Activated CD8-positive, alpha-beta memory T cell treated with anti-CD3 and anti-CD28 coated beads, Interleukin-2, amount 50 U/mL, for 1 hour (primary cell): ENCODE results near the gene NDUFA9.

ENCODE experiments used
- DNase-seq: peaks from one replicate; pipeline ENCODE4 v3.0.0-alpha.2; 2020; ENCODE audit errors: extremely low read depth

NDUFA9 gene

DNA sequence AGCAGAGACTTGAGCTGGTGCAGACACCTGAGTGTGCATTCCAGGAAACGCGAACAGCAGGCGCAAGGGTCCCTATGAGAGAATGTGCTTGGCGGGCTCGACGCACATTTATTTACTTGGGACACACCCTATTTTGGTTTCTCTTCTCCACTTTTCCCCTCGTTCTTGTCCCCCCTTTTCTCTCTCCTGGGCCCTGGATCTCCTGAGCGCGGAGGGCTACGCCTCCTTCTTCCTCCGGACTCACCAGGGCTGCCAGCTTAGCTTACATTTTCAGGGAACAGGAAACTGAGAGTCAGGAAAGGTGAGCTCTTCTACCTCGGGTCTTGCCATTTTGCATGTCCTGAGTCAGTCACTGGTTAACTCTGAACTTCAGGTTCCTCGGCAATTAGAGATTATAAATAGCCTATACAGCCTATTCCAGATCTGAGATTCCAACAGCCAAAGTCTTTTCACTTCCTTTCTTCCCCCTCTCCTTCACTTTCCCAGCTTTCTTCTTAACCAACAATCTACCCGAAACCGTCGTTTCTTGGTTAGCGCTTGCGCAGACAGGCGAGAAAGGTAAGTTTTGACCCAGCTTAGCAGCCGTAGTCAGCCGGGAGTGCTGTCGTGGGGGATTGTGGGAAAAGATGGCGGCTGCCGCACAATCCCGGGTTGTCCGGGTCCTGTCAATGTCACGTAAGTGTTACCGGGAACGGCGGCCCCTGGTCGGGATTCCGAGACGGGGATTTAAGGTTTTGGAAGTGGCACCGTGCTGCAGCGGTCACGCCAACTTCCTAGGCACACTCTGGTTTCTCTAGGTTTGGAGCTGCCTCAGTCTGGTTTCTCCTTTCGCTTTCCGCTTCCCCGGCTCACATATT lies at the start of gene NDUFA9, which contains the start of gene AKAP3:
Gene NDUFA9 (plus strand): TSS at position 614 of the 857 bp plus-strand sequence. CDS start 13 bp downstream, at position 627.
Gene AKAP3 (minus strand): TSS at position 551 of the 857 bp plus-strand sequence. CDS start 10,855 bp downstream, outside the sequence.
- peak; percentile 41 for DNase-seq

DNA sequence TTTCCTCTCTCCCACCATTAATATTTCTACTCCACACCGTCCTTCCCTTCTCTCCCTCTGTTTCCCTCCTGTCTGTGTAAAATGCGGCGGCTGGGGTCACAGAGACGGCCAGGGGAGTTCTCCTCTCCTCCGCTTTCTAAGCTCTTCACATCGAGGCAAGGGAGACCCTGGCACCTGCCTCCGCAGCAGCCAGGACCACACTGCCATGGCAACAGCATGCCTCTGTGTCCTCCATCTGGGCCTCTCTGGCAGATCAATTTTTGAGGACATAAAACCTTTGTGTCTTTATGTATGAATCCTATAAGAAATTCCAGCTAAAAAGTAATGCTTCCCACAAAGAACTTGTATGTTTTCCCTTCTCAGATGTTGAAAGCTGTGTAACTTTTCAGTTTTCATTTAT lies 45.5 kb upstream of the NDUFA9 start:
- DNase-seq: no peak

DNA sequence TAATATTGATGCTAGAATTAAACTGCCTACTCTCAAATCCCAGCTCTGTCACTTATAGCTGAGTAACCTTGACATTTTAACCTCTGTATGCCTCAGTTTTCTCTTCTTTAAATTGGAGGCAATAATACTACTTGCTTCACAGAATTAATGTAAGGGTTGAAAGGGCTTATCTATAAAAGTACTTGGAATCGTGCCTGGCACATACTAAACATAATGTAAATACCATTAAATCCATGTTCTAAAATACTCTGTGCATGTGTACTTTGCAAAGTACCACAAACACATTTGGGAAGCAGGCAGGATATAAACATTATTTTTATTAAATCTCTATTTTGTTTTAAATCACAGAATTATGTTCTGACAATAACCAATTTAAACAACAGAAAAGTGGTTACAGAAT lies 45.0 kb upstream of the NDUFA9 start:
- no peak for DNase-seq

- peak; percentile 50 for DNase-seq
Measured at GRCh38 chr12:4604684-4605193, 44.2 kb upstream of the NDUFA9 start.

DNA sequence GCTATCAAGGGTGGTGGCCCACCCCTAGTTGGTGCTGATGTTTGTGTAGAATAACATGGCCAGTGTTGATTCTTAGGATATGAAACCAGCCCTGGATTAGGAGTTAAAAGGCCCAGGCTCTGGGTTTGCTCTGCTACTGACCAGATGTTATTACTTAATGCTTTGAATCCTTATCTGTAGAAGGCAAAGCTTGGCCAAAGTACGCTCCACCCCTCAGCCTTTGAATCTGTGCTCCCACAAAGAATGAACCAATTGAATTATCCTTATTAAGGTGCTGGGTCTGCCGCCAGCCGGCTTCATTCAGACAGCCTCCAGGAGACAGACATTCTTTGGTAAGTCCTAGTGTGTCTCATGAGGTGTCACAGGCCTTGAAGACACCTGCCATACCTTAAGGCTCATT lies 41.9 kb upstream of the NDUFA9 start:
- no peak for DNase-seq

GRCh38 chr12:4609071-4609470 lies 39.8 kb upstream of the NDUFA9 start:
- no peak for DNase-seq

DNA sequence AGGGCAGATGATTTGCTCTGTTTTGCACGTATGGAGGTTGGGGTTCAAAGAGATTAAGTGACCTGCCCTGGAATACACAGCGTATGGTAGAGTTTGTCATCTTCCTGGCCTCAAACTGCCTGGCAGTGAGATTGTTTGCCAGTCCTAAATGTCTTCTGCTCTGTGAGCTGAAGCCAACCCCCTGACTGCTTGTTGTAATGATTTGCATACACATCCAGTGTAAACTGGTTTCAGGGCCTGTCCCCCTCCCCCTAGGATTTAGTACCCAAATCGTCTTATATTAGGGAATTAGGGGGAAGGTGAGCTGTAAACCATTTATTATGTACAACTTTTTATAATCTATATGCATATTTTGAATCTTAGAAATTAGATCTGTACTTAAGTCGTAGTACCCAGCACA lies 38.4 kb upstream of the NDUFA9 start:
- DNase-seq: no peak

GRCh38 chr12:4615667-4616066 lies 33.2 kb upstream of the NDUFA9 start:
- no peak for DNase-seq

- DNase-seq: no peak
Measured at GRCh38 chr12:4621511-4621910, 27.4 kb upstream of the NDUFA9 start.

- DNase-seq: no peak
Measured at GRCh38 chr12:4626543-4626942, 22.4 kb upstream of the NDUFA9 start.

GRCh38 chr12:4628406-4628805 lies 20.5 kb upstream of the NDUFA9 start:
- no peak for DNase-seq

DNA sequence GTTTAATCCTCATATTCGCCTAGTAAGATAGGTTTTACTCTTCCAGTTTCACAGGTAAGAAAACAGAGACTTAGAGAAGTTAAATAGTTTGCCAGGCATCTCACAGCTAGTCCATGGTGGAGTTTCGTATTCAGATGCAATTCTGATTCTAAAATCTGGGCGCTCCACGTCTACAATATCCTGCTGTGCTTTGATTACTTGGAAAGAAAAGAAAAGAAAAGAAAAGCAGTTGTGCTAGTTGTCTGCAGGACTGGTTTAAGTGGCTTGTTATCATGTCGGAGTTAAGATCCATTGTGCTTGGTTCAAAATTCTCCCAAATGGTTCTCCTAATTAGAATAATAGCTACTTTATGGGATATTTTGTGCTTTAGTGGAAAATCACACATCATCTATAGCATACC lies 18.7 kb upstream of the NDUFA9 start:
- DNase-seq: no peak

DNA sequence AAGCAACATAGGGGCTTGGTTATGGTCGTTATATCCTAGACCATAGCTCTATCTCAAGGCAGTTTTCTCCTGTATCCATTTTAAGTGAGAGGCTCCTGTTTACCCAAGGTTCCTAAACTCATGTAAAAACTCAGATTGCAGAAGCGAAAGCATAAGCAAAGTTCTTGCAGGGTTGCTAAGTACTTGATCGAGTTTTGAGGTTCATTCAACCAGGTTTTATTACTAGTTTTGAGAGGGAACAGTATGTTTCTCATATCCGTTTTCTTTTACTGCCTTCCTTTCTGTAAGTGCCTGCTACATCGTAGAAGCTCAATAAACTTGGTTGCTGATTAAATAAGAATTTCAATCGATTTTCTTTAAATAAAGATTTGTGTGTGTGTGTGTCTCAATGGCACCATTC lies 5.2 kb upstream of the NDUFA9 start:
- DNase-seq: no peak

GRCh38 chr12:4645023-4645422 lies 3.9 kb upstream of the NDUFA9 start:
- no peak for DNase-seq

DNA sequence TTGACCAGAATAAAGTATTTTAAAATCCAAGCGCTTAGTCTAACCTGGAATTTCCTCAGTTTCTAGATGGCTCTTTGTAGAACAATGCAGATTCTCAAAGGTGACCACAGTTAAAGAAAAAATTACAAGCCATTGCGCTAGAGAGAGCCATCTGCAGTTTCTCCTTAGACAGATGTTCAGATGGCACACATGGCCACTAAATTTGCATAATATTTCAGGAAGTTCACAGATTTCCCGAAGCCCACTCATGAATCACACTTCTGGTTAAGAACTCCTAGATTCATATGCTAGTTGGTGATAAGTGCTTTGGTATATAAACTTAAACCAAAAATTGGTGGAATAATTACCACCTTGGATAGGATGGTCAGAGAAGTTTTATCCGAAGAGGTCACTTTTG lies 812 bp upstream of the NDUFA9 start:
- DNase-seq: no peak

DNA sequence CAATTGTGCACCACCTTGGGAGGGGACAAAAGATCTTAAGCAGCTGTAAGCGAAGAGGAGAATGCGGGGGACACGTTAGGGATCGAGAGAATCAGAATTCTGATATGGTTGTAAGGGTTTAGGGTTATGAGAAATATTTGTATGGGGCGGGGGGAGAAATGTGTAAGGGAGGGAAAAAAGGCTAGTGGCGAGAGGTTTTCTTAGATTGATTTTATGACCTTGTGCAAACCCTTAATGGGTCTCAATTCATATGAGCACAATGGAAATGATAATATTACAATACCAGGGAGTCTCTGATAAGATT lies 396 bp downstream of the NDUFA9 start:
- no peak for DNase-seq

DNA sequence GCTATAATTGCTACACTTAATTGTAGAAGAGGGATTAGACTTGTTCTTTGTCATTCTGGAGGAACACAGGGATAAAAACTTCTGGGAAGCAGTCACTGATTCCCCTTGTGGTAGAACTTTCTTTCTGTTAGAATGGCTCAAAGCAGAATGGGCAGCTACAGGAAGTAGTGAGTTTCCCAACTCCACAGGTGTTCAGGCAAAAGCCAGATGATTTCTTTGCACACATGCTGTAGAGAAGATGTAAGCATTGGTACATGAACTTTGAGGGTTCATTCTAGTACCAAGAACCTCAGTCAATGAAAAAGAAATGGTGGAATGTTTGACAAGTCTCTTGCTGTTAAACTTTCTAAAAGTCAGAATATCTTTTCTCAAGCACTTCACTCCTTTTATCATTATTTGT lies 4.3 kb downstream of the NDUFA9 start:
- no peak for DNase-seq

DNA sequence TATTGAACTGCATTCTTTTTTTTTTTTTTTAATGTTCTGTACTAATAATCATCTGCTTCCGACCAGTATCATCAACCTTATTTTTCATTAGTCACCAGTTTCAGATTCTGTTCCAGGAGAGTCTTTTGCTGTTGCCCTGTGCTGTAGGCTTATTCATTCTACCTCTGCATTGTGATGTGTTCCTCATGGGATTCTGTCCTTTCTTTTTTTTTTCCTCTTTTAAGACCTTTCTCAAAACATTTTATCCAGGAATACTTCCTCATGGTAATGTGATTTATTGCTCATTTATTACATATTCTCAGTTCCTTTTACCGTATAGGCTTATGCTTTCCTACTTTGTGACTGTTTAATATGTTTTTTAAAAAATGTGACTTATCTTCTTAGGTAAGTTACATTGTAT lies 4.8 kb downstream of the NDUFA9 start:
- DNase-seq: no peak

DNA sequence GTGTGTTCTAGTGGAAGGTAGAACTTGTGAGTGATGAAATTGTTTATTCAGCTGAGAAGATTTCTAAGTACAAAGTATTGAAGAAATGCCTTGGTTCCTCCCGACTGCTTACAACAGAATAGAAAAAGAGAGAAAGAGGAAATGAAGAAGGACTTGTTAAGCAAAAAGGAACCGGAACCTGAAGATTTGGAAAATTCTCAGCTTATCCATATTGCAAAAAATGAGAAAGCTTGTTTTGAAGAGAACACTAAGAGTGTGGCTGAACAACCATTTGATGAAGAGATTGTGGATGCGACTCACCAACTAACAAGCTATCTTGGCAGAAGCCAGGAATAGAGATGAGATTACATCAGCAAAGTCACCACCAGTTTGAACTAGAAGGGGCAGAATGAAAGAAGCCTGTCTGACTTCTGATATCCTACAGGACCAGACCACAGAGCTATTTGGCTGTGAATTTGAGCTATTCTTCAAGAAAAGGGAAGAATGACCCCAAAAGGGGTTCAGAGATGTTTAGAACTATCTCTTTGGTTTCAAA lies 15.1 kb downstream of the NDUFA9 start:
- DNase-seq: no peak

DNA sequence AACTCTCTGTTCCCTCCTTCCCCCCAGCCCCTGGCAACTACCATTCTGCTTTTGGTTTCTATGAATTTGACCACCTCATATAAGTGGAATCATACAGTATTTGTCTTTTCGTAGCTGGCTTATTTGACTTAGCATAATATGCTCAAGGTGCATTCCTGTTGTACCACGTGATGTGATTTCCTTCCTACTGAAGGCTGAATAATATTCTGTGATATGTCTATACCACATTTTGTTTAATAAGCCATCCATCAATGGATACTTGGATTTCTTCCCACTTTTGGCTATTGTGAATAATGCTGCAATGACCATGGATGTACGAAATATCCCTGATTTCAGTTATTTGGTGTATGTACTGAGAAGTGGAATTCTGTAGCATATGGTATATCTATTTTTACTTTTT lies 16.3 kb downstream of the NDUFA9 start:
- DNase-seq: no peak

DNA sequence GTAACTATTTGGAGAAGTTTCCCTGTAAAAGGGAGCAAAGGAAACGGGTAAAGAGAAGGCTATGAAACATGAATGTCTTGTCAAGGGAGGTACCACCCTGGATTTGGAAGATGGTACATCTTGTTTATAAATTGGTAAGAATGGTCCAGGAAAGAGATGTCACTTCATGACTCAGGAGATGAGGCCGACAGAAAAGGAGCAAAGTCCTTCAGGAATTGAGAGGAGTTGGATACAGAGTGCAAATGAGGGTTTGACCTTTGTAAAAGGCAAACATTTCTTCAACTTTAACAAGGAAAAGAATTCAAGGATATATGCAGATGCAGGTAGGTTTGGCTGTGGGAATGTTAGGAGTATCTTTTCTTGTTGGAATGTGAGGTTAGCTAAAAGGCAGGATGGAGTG lies 30.8 kb downstream of the NDUFA9 start:
- DNase-seq: no peak

DNA sequence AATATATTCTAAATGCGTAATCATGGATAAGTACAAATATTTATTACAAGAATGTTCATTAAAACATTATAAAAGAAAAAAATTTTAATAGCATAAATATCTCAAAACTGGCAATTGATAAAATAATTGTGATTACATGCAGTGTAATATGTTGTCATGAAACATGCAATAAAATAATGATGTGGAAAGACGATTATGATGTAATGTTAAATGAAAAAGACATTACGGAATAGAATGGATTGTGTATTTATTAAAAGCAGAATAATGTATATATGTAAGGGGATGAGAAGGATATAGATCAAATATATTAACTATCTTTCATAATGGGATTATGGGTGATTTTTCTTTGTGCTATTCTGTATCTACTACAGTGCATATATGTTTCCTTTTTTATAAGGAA lies 32.8 kb downstream of the NDUFA9 start:
- no peak for DNase-seq

GRCh38 chr12:4685317-4685716 lies 36.4 kb downstream of the NDUFA9 start:
- no peak for DNase-seq

GRCh38 chr12:4690760-4691159 lies 41.8 kb downstream of the NDUFA9 start:
- no peak for DNase-seq
